Measurements from ENCODE around the gene PCDHGB3.

PCDHGB3 gene

DNA sequence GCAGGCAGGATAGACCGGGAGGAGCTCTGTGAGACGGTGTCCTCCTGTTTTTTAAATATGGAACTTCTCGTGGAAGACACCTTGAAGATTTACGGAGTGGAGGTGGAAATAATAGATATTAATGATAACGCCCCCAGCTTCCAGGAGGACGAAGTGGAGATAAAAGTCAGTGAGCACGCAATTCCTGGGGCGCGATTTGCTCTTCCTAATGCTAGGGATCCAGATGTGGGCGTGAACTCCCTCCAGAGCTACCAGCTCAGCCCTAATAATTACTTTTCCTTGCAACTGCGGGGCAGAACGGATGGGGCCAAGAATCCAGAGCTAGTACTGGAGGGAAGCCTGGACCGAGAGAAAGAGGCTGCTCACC is 51.4 kb downstream of the PCDHGB3 start:
- no peak for DNase-seq
